PC-9 (cell line): Measurements from ENCODE around the gene NPEPL1. TPM values are rescaled to one million over a fixed set of nuclear protein-coding genes. Genes with fewer than 3 reads are reported as not detected.

Experiments
- BruUV-seq: library from RNA; stranded (reverse); fragments of 400-500 nt; replicated peaks from 2 replicates; lab custom pipeline; 2021; lab: Mats Ljungman, UMichigan
- CTCF ChIA-PET: fragments of 300-600 bp; sonication (Branson Sonifier 250); formaldehyde crosslinking; loops from one replicate; lab custom pipeline; 2022; ENCODE audit warnings: antibody characterized with exemption; lab: Charles Lee
- POLR2A ChIA-PET: fragments of 300-600 bp; sonication (Branson Sonifier 250); formaldehyde crosslinking; loops from one replicate; lab custom pipeline; 2022; ENCODE audit warnings: antibody characterized with exemption; ENCODE audit not compliant: unreplicated experiment; lab: Charles Lee
- DNase-seq, 2 experiments: peaks; one replicate each; pipeline versions ENCODE4 v3.0.0 to v3.0.0-alpha.2; 2015 to 2022; ENCODE audit warnings: mixed read lengths in 1 of 2
- H2AFZ ChIP-seq: fragments of 200-600 bp; sonication (generic); 2 replicates; pipeline ENCODE4 v1.8.1; 2017; ENCODE audit warnings: antibody characterized with exemption
- H3F3A ChIP-seq: fragments of 200-600 bp; sonication (generic); 2 replicates; pipeline ENCODE4 v1.8.1; 2017; ENCODE audit warnings: antibody characterized with exemption, mild to moderate bottlenecking, low read depth; ENCODE audit not compliant: insufficient read depth
- H3K27ac ChIP-seq: fragments of 200-600 bp; sonication (generic); 2 replicates; pipeline ENCODE4 v1.6.1; 2016; ENCODE audit warnings: mixed run types
- H3K27me3 ChIP-seq: fragments of 200-600 bp; sonication (generic); 2 replicates; pipeline ENCODE4 v1.6.1; 2016; ENCODE audit warnings: low read depth, mixed run types; ENCODE audit not compliant: insufficient read depth
- H3K36me3 ChIP-seq: fragments of 200-600 bp; sonication (generic); 2 replicates; pipeline ENCODE4 v1.6.1; 2016; ENCODE audit warnings: low read depth, mixed run types
- H3K4me1 ChIP-seq: fragments of 200-600 bp; sonication (generic); replicated peaks from 2 replicates; pipeline ENCODE4 v1.6.1; 2016; ENCODE audit warnings: mixed run types; ENCODE audit not compliant: insufficient read depth
- H3K4me2 ChIP-seq: fragments of 200-600 bp; sonication (generic); 2 replicates; pipeline ENCODE4 v1.6.1; 2017; ENCODE audit warnings: mixed run types
- H3K4me3 ChIP-seq: fragments of 200-600 bp; sonication (generic); 2 replicates; pipeline ENCODE4 v1.6.1; 2016; ENCODE audit warnings: mixed run types
- H3K79me2 ChIP-seq: fragments of 200-600 bp; sonication (generic); 2 replicates; pipeline ENCODE4 v1.6.1; 2017; ENCODE audit warnings: low read depth, mixed run types
- H3K9me2 ChIP-seq: fragments of 200-600 bp; sonication (generic); 2 replicates; pipeline ENCODE4 v1.8.1; 2017; ENCODE audit warnings: mild to moderate bottlenecking; ENCODE audit not compliant: insufficient read depth
- H3K9me3 ChIP-seq: fragments of 200-600 bp; sonication (generic); 2 replicates; pipeline ENCODE4 v1.8.1; 2016; ENCODE audit warnings: low read depth; ENCODE audit not compliant: insufficient read depth
- H4K20me1 ChIP-seq: fragments of 200-600 bp; sonication (generic); 2 replicates; pipeline ENCODE4 v1.8.1; 2017; ENCODE audit not compliant: insufficient read depth
- CTCF ChIP-seq: fragments of 200-600 bp; sonication (generic); conservative IDR thresholded peaks from 2 replicates; pipeline ENCODE4 v1.6.1; 2017; ENCODE audit warnings: mixed run types, antibody characterized with exemption, mild to moderate bottlenecking, moderate library complexity
- EZH2 ChIP-seq: fragments of 200-600 bp; sonication (generic); IDR thresholded peaks from 2 replicates; pipeline ENCODE4 v1.8.0; 2017; ENCODE audit warnings: antibody characterized with exemption, low read depth
- intact Hi-C: fragments of 100-400 bp; cut with micrococcal nuclease; formaldehyde crosslinking; loops from one replicate; pipeline ENCODE4 v1.10.0; 2022; ENCODE audit not compliant: unreplicated experiment
- total RNA-seq: library from RNA; stranded (reverse); gene quantifications from 2 replicates; pipeline ENCODE4 v1.2.3, GENCODE V29; 2021

NPEPL1 gene
- total RNA-seq, 1 experiment from 2014 or later: 24.0 TPM

- Histone ChIP-seq H3K27me3 (peaks cover 22% of the 10 kb centered on the region; the same call in 1 of the 2 replicates), H3K4me1 (no peaks in the 10 kb centered on the region), H3K36me3 (no peaks in the 10 kb centered on the region), H3K79me2 (no peaks in the 10 kb centered on the region), H4K20me1 (no peaks in the 10 kb centered on the region; the same call in 1 of the 2 replicates), H3K9me2 (no peaks in the 10 kb centered on the region), H3K4me3 (no peak overlapping the region), H3K9me3 (no peaks in the 10 kb centered on the region), H3K27ac (no peak overlapping the region), H3F3A (no peaks in the 10 kb centered on the region), H2AFZ (no peak overlapping the region), H3K4me2 (no peak overlapping the region)
- CTCF ChIA-PET: no interaction called here
- POLR2A ChIA-PET: no interaction called here
- TF ChIP-seq EZH2 (no peak), CTCF (no peak)
- BruUV-seq: TSS peak; percentile 11
- intact Hi-C loops: no loop called here
- DNase-seq: no peak
These were observed 22.8 kb downstream of the NPEPL1 start for GRCh38 chr20:58715391-58715800.

GRCh38 chr20:58715801-58716475, 23.3 kb downstream of the NPEPL1 start:
- H3K9me2 ChIP-seq: no peaks in the 10 kb centered on the region
- no peak for TF ChIP-seq EZH2
- no peak for TF ChIP-seq CTCF
- no peak overlapping the region for H3K27ac ChIP-seq
- ChIA-PET POLR2A (no interaction called here), CTCF (no interaction called here)
- intact Hi-C loops: no loop called here
- H3K4me2 ChIP-seq: no peak overlapping the region
- BruUV-seq: no TSS peak
- no peak overlapping the region for H2AFZ ChIP-seq
- no peaks in the 10 kb centered on the region for H3K4me1 ChIP-seq
- no peaks in the 10 kb centered on the region for H3K79me2 ChIP-seq
- H3K27me3 ChIP-seq: peaks cover 27% of the 10 kb centered on the region; the same call in 1 of the 2 replicates
- H3F3A ChIP-seq: no peaks in the 10 kb centered on the region
- no peak overlapping the region for H3K4me3 ChIP-seq
- no peaks in the 10 kb centered on the region for H3K36me3 ChIP-seq
- no peaks in the 10 kb centered on the region; the same call in 1 of the 2 replicates for H4K20me1 ChIP-seq
- no peak for DNase-seq
- no peaks in the 10 kb centered on the region for H3K9me3 ChIP-seq

GRCh38 chr20:58716476-58717277, 24.1 kb downstream of the NPEPL1 start:
- no peaks in the 10 kb centered on the region; the same call in 1 of the 2 replicates for H4K20me1 ChIP-seq
- H3K79me2 ChIP-seq: no peaks in the 10 kb centered on the region
- POLR2A ChIA-PET: no interaction called here
- H3K27me3 ChIP-seq: peaks cover 35% of the 10 kb centered on the region
- no peak overlapping the region for H3K4me2 ChIP-seq
- no peaks in the 10 kb centered on the region for H3K36me3 ChIP-seq
- no peaks in the 10 kb centered on the region for H3F3A ChIP-seq
- no TSS peak for BruUV-seq
- H3K9me2 ChIP-seq: no peaks in the 10 kb centered on the region
- no peak for DNase-seq
- no peak for TF ChIP-seq EZH2
- TF ChIP-seq CTCF: no peak
- no peak overlapping the region for H2AFZ ChIP-seq
- intact Hi-C loops: no loop called here
- CTCF ChIA-PET: no interaction called here
- no peak overlapping the region for H3K27ac ChIP-seq
- H3K9me3 ChIP-seq: no peaks in the 10 kb centered on the region
- H3K4me1 ChIP-seq: no peaks in the 10 kb centered on the region
- no peak overlapping the region for H3K4me3 ChIP-seq
